ENCODE data around the gene RPA3.

Gene RPA3

DNA sequence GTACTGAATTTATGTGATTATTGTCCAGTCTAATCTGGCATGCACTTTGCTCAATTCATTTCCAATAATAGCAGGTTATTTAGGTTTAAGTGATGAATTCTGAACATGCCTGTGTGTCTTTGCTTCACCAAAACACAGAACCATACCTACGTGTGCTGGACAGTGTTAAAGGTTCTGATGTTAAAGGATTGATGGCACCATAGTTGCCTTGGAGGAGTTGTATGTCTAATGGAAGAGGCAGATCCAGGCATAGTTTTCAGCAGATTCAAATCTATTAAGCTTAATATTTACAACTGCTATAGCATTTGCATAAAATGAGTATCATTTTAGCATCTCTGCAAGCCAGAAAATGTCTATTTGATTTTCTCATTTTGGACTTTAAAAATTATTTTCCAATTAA is 105.9 kb downstream of the RPA3 start:
- no peak overlapping the region for H3K27ac ChIP-seq (ENCODE audit: low read length)
- no peaks in the 10 kb centered on the region for H3K79me2 ChIP-seq (ENCODE audit: insufficient read depth, low read length)
- H3K27me3 ChIP-seq (ENCODE audit: insufficient read depth, low read length, poor library complexity), result no peaks in the 10 kb centered on the region
- no peaks in the 10 kb centered on the region for H3K9me3 ChIP-seq (ENCODE audit: insufficient read depth, low read length, severe bottlenecking)
- peaks cover 4% of the 10 kb centered on the region; the same call in 1 of the 2 replicates for H3K36me3 ChIP-seq (ENCODE audit: insufficient read depth, low read length)
- DNase-seq (no peak), ATAC-seq (ENCODE audit: insufficient read depth, low read depth) (no peak)
- no peak overlapping the region for H3K4me3 ChIP-seq (ENCODE audit: low read depth in 1 of 2, low read length in 2 of 2)
- no peak overlapping the region for H3K4me2 ChIP-seq (ENCODE audit: insufficient read depth, low read length)
- H2AFZ ChIP-seq (ENCODE audit: low read depth, low read length), result no peak overlapping the region
- H4K20me1 ChIP-seq (ENCODE audit: insufficient read depth, low read length), result no peaks in the 10 kb centered on the region
- TF ChIP-seq, protein P1, sequence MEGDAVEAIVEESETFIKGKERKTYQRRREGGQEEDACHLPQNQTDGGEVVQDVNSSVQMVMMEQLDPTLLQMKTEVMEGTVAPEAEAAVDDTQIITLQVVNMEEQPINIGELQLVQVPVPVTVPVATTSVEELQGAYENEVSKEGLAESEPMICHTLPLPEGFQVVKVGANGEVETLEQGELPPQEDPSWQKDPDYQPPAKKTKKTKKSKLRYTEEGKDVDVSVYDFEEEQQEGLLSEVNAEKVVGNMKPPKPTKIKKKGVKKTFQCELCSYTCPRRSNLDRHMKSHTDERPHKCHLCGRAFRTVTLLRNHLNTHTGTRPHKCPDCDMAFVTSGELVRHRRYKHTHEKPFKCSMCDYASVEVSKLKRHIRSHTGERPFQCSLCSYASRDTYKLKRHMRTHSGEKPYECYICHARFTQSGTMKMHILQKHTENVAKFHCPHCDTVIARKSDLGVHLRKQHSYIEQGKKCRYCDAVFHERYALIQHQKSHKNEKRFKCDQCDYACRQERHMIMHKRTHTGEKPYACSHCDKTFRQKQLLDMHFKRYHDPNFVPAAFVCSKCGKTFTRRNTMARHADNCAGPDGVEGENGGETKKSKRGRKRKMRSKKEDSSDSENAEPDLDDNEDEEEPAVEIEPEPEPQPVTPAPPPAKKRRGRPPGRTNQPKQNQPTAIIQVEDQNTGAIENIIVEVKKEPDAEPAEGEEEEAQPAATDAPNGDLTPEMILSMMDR (IDR thresholded peaks at IDR 0.05; ENCODE audit: borderline replicate concordance, extremely low read depth, low read length, poor library complexity, severe bottlenecking), result no peak
- TF ChIP-seq EZH2 (IDR thresholded peaks at IDR 0.05; ENCODE audit: borderline replicate concordance, low read depth, low read length, severe bottlenecking), result no peak
- H3K9ac ChIP-seq (ENCODE audit: low read depth, low read length), result no peak overlapping the region
- H3K4me1 ChIP-seq (ENCODE audit: insufficient read depth, low read length), result peaks cover 10% of the 10 kb centered on the region

DNA sequence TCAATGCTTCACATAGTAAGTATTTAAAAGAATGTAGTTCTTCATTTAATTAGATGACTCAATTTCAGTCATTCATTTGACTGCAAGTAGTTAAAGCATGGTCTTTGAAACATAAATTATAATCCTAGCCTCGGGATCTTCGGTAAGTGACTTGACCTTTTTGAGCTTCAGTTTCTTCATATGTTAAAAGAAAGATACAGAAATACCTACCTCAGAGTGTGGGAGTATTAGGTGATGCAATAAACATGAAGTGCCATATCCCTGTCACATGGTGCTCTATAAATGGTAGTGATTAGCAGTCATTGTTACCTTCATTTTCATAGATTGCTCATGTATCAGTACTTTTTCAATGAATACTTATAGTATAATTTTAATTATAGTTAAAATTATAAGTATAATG is 109.1 kb downstream of the RPA3 start:
- Histone ChIP-seq H4K20me1 (ENCODE audit: insufficient read depth, low read length) (no peaks in the 10 kb centered on the region), H3K4me3 (ENCODE audit: low read depth in 1 of 2, low read length in 2 of 2) (no peak overlapping the region), H3K9me3 (ENCODE audit: insufficient read depth, low read length, severe bottlenecking) (no peaks in the 10 kb centered on the region), H3K27me3 (ENCODE audit: insufficient read depth, low read length, poor library complexity) (no peaks in the 10 kb centered on the region), H2AFZ (ENCODE audit: low read depth, low read length) (no peak overlapping the region), H3K36me3 (ENCODE audit: insufficient read depth, low read length) (peaks cover 7% of the 10 kb centered on the region; the same call in 1 of the 2 replicates), H3K4me2 (ENCODE audit: insufficient read depth, low read length) (no peak overlapping the region), H3K79me2 (ENCODE audit: insufficient read depth, low read length) (no peaks in the 10 kb centered on the region), H3K9ac (ENCODE audit: low read depth, low read length) (no peak overlapping the region), H3K27ac (ENCODE audit: low read length) (no peak overlapping the region), H3K4me1 (ENCODE audit: insufficient read depth, low read length) (no peaks in the 10 kb centered on the region)
- DNase-seq, result no peak
- ATAC-seq (ENCODE audit: insufficient read depth, low read depth), result no peak
- TF ChIP-seq, protein P1 (IDR thresholded peaks at IDR 0.05; ENCODE audit: borderline replicate concordance, extremely low read depth, low read length, poor library complexity, severe bottlenecking), result no peak
- TF ChIP-seq EZH2 (IDR thresholded peaks at IDR 0.05; ENCODE audit: borderline replicate concordance, low read depth, low read length, severe bottlenecking), result no peak

DNA sequence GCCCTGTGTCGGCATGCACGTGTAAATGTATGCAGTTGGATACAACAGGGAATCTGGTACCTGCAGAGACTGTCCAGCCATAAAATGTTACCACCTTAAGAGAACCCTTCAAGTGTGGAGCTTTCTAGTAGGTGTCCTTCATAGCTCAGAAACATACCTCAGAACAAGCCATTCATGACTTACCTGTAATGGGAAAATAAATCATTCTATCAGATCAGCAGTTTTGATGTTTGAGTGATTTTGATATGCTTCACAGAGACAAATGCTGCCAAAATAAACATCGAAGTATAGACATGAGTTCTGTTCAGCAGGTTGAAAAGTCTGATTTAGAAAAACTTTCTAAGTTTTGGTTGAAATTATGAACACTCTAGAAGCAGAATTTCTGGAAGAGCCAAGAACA is 111.4 kb downstream of the RPA3 start:
- H3K4me1 ChIP-seq (ENCODE audit: insufficient read depth, low read length), result no peaks in the 10 kb centered on the region
- peaks cover 7% of the 10 kb centered on the region; the same call in 1 of the 2 replicates for H3K36me3 ChIP-seq (ENCODE audit: insufficient read depth, low read length)
- H3K27me3 ChIP-seq (ENCODE audit: insufficient read depth, low read length, poor library complexity), result no peaks in the 10 kb centered on the region
- H3K79me2 ChIP-seq (ENCODE audit: insufficient read depth, low read length), result no peaks in the 10 kb centered on the region
- no peaks in the 10 kb centered on the region for H4K20me1 ChIP-seq (ENCODE audit: insufficient read depth, low read length)
- no peak overlapping the region for H3K4me2 ChIP-seq (ENCODE audit: insufficient read depth, low read length)
- DNase-seq, result no peak
- H3K9ac ChIP-seq (ENCODE audit: low read depth, low read length), result no peak overlapping the region
- no peak overlapping the region for H3K4me3 ChIP-seq (ENCODE audit: low read depth in 1 of 2, low read length in 2 of 2)
- TF ChIP-seq, protein P1 (IDR thresholded peaks at IDR 0.05; ENCODE audit: borderline replicate concordance, extremely low read depth, low read length, poor library complexity, severe bottlenecking), result no peak
- TF ChIP-seq EZH2 (IDR thresholded peaks at IDR 0.05; ENCODE audit: borderline replicate concordance, low read depth, low read length, severe bottlenecking), result no peak
- no peaks in the 10 kb centered on the region for H3K9me3 ChIP-seq (ENCODE audit: insufficient read depth, low read length, severe bottlenecking)
- no peak for ATAC-seq (ENCODE audit: insufficient read depth, low read depth)
- H2AFZ ChIP-seq (ENCODE audit: low read depth, low read length), result no peak overlapping the region
- H3K27ac ChIP-seq (ENCODE audit: low read length), result no peak overlapping the region

DNA sequence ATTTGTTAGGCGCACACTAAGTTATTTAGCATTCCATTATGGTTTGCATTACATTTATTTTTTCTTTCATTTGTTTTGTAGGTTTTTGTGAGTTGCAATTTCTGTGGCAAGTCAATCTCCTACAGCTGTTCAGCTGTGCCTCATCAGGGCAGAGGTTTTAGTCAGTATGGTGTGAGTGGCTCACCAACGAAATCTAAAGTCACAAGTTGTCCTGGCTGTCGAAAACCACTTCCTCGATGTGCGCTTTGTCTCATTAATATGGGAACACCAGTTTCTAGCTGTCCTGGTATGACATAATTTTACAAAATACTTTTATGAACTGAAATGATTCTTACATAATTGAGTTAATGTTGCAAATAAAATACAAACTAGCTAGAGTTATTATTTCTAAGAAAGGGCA is 122.2 kb downstream of the RPA3 start:
- H3K79me2 ChIP-seq (ENCODE audit: insufficient read depth, low read length), result no peaks in the 10 kb centered on the region
- no peak overlapping the region for H3K27ac ChIP-seq (ENCODE audit: low read length)
- no peak overlapping the region for H2AFZ ChIP-seq (ENCODE audit: low read depth, low read length)
- ATAC-seq (ENCODE audit: insufficient read depth, low read depth) (peak; percentile 61; the same call in 2 of the 3 replicates), DNase-seq (peak; percentile 12)
- no peaks in the 10 kb centered on the region for H4K20me1 ChIP-seq (ENCODE audit: insufficient read depth, low read length)
- no peak overlapping the region for H3K4me2 ChIP-seq (ENCODE audit: insufficient read depth, low read length)
- H3K27me3 ChIP-seq (ENCODE audit: insufficient read depth, low read length, poor library complexity), result no peaks in the 10 kb centered on the region
- H3K4me1 ChIP-seq (ENCODE audit: insufficient read depth, low read length), result peaks cover 8% of the 10 kb centered on the region; the same call in 1 of the 2 replicates
- TF ChIP-seq, protein P1 (IDR thresholded peaks at IDR 0.05; ENCODE audit: borderline replicate concordance, extremely low read depth, low read length, poor library complexity, severe bottlenecking), result no peak
- TF ChIP-seq EZH2 (IDR thresholded peaks at IDR 0.05; ENCODE audit: borderline replicate concordance, low read depth, low read length, severe bottlenecking), result no peak
- no peaks in the 10 kb centered on the region for H3K9me3 ChIP-seq (ENCODE audit: insufficient read depth, low read length, severe bottlenecking)
- no peak overlapping the region for H3K9ac ChIP-seq (ENCODE audit: low read depth, low read length)
- H3K36me3 ChIP-seq (ENCODE audit: insufficient read depth, low read length), result peaks cover 26% of the 10 kb centered on the region; the same call in 1 of the 2 replicates
- no peak overlapping the region for H3K4me3 ChIP-seq (ENCODE audit: low read depth in 1 of 2, low read length in 2 of 2)
